PC-9 (cell line): ENCODE data around the gene BCAS3.

Source experiments
- EZH2 ChIP-seq: fragments of 200-600 bp; sonication (generic); IDR thresholded peaks from 2 replicates; pipeline ENCODE4 v1.8.0; 2017; ENCODE audit warnings: antibody characterized with exemption, low read depth
- TF ChIP-seq, protein P1 (sequence below): fragments of 200-600 bp; sonication (generic); conservative IDR thresholded peaks from 2 replicates; pipeline ENCODE4 v1.6.1; 2017; ENCODE audit warnings: mixed run types, antibody characterized with exemption, mild to moderate bottlenecking, moderate library complexity

GRCh38 chr17:61391595-61392291 is 714.1 kb downstream of the BCAS3 start:
- TF ChIP-seq, protein P1, sequence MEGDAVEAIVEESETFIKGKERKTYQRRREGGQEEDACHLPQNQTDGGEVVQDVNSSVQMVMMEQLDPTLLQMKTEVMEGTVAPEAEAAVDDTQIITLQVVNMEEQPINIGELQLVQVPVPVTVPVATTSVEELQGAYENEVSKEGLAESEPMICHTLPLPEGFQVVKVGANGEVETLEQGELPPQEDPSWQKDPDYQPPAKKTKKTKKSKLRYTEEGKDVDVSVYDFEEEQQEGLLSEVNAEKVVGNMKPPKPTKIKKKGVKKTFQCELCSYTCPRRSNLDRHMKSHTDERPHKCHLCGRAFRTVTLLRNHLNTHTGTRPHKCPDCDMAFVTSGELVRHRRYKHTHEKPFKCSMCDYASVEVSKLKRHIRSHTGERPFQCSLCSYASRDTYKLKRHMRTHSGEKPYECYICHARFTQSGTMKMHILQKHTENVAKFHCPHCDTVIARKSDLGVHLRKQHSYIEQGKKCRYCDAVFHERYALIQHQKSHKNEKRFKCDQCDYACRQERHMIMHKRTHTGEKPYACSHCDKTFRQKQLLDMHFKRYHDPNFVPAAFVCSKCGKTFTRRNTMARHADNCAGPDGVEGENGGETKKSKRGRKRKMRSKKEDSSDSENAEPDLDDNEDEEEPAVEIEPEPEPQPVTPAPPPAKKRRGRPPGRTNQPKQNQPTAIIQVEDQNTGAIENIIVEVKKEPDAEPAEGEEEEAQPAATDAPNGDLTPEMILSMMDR = no peak
- TF ChIP-seq EZH2 = no peak
